Ovary (tissue), 3 donors: ENCODE results near the gene OPRL1.

ENCODE experiments used
- POLR2A ChIP-seq: fragments of 450-650 bp; IDR thresholded peaks from one replicate; pipeline ENCODE4 v1.6.1; 2017; ENCODE audit warnings: antibody characterized with exemption, mild to moderate bottlenecking, moderate library complexity
- TF ChIP-seq, protein P1 (sequence below), 3 donors: fragments of 450-650 bp in 2 of 3; fragments of 200-600 bp in 1 of 3; IDR thresholded peaks; one replicate each; pipeline versions ENCODE4 v1.5.1 to v1.8.0; 2016 to 2022; ENCODE audit warnings: antibody characterized with exemption in 3 of 3, mild to moderate bottlenecking in 1 of 3
- donor health status: DM: no; HTN: no; CAD: no.

DNA sequence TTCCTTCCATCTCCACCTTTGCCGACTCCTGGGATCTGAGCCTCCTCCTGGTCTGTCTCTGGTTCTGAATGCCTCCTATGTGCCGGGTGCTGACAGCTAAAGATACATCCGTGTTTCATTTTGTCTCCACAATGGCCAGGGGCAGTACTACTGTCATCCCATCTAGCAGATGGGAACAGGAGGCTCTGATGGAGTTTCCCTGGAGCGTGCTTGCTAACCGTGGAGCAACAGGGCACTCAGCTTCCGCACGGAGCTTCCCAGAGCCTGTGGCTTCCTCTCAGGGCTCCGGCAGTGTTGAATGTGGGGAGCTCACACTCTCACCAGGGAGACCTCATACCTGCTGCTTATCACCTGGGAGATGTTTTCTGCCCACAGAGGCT lies 39.4 kb downstream of the OPRL1 start:
- TF ChIP-seq, protein P1, sequence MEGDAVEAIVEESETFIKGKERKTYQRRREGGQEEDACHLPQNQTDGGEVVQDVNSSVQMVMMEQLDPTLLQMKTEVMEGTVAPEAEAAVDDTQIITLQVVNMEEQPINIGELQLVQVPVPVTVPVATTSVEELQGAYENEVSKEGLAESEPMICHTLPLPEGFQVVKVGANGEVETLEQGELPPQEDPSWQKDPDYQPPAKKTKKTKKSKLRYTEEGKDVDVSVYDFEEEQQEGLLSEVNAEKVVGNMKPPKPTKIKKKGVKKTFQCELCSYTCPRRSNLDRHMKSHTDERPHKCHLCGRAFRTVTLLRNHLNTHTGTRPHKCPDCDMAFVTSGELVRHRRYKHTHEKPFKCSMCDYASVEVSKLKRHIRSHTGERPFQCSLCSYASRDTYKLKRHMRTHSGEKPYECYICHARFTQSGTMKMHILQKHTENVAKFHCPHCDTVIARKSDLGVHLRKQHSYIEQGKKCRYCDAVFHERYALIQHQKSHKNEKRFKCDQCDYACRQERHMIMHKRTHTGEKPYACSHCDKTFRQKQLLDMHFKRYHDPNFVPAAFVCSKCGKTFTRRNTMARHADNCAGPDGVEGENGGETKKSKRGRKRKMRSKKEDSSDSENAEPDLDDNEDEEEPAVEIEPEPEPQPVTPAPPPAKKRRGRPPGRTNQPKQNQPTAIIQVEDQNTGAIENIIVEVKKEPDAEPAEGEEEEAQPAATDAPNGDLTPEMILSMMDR (IDR thresholded peaks at IDR 0.05): no peak
- no peak for TF ChIP-seq POLR2A
